ENCODE results near the gene SBF2. TPM values are rescaled to one million over a fixed set of nuclear protein-coding genes. Genes with fewer than 3 reads are reported as not detected.
A peak's percentile ranks its signal among the peaks of the same experiment; 100 is the strongest.

The SBF2 gene
- total RNA-seq, 2 donors from 2014 or later: 22.8 to 23.9 TPM

DNA sequence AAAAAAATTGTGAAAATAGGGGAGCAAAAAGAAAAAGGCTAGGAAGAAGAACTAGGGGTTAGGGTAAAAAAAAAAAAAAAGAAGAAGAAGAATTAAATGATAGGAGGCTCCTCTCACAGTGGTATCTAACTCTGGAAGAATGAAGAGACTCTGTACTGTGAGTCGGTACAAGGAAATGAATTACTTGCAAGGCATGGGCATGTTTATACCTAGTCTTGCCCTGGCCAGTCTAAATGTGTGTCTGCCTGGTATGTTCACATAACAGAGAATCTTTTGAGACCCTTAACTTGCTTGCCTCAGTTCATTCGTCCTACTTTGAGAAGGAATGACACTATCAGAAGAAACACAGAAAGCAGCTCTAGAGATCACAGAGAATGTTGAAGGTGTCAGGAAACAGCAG lies 470.6 kb downstream of the SBF2 start:
- Histone ChIP-seq H3K4me3 (no peak overlapping the region), H3K36me3 (no peaks in the 10 kb centered on the region), H3K27ac (no peak overlapping the region), H3K4me1 (peaks cover 0 to 14% of the 10 kb centered on the region in 2 donors), H3K27me3 (no peaks in the 10 kb centered on the region), H3K9me3 (no peaks in the 10 kb centered on the region)
- TF ChIP-seq, protein P1, sequence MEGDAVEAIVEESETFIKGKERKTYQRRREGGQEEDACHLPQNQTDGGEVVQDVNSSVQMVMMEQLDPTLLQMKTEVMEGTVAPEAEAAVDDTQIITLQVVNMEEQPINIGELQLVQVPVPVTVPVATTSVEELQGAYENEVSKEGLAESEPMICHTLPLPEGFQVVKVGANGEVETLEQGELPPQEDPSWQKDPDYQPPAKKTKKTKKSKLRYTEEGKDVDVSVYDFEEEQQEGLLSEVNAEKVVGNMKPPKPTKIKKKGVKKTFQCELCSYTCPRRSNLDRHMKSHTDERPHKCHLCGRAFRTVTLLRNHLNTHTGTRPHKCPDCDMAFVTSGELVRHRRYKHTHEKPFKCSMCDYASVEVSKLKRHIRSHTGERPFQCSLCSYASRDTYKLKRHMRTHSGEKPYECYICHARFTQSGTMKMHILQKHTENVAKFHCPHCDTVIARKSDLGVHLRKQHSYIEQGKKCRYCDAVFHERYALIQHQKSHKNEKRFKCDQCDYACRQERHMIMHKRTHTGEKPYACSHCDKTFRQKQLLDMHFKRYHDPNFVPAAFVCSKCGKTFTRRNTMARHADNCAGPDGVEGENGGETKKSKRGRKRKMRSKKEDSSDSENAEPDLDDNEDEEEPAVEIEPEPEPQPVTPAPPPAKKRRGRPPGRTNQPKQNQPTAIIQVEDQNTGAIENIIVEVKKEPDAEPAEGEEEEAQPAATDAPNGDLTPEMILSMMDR (IDR thresholded peaks at IDR 0.05): no peak
- DNase-seq (ENCODE audit: low spot score): no peak

DNA sequence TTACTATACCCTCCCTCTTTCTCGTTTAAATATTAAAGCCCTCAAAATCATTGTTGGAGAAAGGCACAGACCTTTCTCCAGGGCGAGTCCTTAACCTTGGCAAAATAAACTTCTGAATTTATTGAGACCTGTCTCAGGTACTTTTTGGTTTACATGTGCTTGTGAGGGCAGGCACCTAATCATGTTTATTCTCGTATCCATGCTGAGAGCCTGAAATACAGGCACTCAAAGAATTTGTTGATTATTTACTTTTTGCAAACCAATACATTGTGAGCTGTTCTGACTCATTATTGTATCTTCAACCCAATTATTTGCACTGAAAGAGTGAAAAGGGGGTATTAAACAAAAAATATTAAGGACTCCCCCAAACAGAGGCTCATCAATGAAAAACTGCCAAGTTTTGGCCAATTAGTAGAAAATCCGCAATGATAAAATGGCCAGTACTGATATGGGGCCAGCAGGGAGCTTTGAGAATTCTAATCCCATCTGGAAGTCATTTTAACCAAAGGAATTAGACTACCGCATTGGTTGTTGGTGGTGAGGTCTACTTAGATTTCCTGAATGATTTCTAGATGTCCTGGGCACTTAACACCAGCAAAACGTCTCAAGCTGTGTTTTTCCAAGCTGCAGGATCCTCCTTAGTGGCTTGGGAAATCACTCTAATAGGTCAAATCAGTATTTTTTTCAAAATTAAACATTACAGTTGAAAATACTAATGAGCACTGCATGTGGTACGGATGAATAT lies 472.8 kb downstream of the SBF2 start:
- TF ChIP-seq, protein P1 (IDR thresholded peaks at IDR 0.05): no peak
- no peaks in the 10 kb centered on the region for H3K36me3 ChIP-seq
- H3K4me1 ChIP-seq: peaks cover 0 to 14% of the 10 kb centered on the region in 2 donors
- peak overlapping the region in 1 of 2 donors; percentile 68 for H3K27ac ChIP-seq
- H3K9me3 ChIP-seq: no peaks in the 10 kb centered on the region
- H3K4me3 ChIP-seq: no peak overlapping the region
- no peaks in the 10 kb centered on the region for H3K27me3 ChIP-seq
- DNase-seq (ENCODE audit: low spot score): no peak

DNA sequence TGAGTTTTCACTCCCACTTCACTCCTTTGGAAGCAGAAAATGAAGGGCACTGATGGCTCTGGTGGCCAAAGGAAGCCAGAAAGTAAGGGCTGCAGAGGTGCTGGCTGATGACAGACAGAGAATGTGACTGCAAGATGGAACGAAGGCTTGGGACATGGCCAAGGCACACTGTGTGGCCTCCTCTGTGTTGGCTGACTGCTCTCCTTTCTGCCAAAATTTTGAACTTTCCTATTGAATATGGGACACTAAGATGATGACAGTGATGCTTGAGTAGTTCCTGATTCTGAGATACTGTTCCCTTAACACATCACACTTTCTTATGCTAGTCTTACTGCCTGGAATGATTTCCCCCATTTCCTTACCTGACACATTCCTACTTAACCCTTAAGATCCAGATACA lies 473.8 kb downstream of the SBF2 start:
- H3K4me1 ChIP-seq: peaks cover 0 to 14% of the 10 kb centered on the region in 2 donors
- no peak overlapping the region for H3K4me3 ChIP-seq
- peak overlapping the region; percentile 64 to 68 for H3K27ac ChIP-seq
- TF ChIP-seq, protein P1 (IDR thresholded peaks at IDR 0.05): no peak
- no peaks in the 10 kb centered on the region for H3K27me3 ChIP-seq
- no peaks in the 10 kb centered on the region for H3K9me3 ChIP-seq
- DNase-seq (ENCODE audit: low spot score): peak; percentile 62
- H3K36me3 ChIP-seq: no peaks in the 10 kb centered on the region

DNA sequence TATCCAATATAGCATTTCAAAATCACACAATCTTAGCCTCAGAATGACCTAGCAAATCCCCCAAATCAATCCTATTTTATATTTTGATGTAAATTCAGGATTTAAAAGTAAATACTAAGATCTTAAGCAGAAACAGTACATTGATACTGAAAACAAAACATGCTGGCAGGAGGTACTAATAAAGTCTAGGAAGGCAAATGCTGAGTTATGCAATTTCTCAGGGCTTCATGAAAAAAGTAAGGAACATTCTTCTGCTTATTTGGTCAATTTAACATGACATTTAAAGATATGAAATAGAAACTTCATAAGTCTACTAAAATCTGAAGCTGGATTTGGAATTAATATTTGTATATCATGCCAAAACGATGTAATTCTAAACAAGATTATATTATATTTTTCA lies 476.8 kb downstream of the SBF2 start:
- Histone ChIP-seq H3K4me3 (no peak overlapping the region), H3K27me3 (no peaks in the 10 kb centered on the region), H3K9me3 (no peaks in the 10 kb centered on the region), H3K36me3 (peaks cover 11% of the 10 kb centered on the region), H3K4me1 (peaks cover 0 to 14% of the 10 kb centered on the region in 2 donors), H3K27ac (no peak overlapping the region)
- TF ChIP-seq, protein P1 (IDR thresholded peaks at IDR 0.05): no peak
- no peak for DNase-seq (ENCODE audit: low spot score)

DNA sequence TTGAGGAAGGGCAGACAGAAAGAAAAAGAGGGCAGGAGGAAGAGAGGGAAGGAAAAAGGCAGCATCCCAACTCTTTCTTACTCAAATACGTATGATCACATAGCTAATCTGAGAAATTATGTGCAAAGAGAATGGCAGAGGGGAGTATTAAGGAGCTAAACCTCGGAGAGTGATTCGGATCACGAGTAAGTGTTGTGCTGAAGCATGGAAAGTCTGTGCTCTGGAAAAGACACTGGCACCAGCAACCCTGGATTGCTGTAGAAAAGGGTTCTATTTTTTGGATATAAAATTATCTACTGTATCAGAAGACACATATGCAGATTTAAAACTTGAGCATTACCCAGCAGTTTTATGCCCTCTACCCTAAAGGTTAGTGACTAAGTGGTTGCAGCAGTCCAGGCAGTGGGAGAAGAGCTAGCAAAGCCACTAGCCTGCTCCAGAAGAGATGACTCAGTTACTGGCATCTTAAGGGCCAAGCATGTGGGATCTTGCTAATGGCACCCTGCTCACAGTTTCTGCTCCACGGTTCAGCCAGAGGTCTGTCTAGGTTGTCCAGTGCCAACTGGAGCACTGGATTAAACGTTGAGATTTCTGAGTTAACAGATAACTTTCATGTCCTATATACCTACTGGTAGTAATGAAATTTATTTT lies 478.4 kb downstream of the SBF2 start:
- Histone ChIP-seq H3K4me1 (peaks cover 0 to 8% of the 10 kb centered on the region in 2 donors), H3K27me3 (no peaks in the 10 kb centered on the region), H3K27ac (no peak overlapping the region), H3K36me3 (peaks cover 24% of the 10 kb centered on the region), H3K4me3 (no peak overlapping the region), H3K9me3 (no peaks in the 10 kb centered on the region)
- DNase-seq (ENCODE audit: low spot score): no peak
- TF ChIP-seq, protein P1 (IDR thresholded peaks at IDR 0.05): no peak
